Trophoblast cell (in vitro differentiated cells and primary cell): ENCODE measurements around the gene NEMP1.
A peak's percentile ranks its signal among the peaks of the same experiment; 100 is the strongest.

Experiments
- DNase-seq, 2 donors: peaks; one replicate each; pipeline ENCODE4 v3.0.0-alpha.2; 2016
- H2AFZ ChIP-seq: 2 replicates; pipeline ENCODE4 v1.6.1; 2013; ENCODE audit warnings: low read length, moderate library complexity, mild to moderate bottlenecking; ENCODE audit not compliant: insufficient read depth, poor library complexity
- H2AK5ac ChIP-seq: 2 replicates; pipeline ENCODE4 v1.6.1; 2013; ENCODE audit warnings: mild to moderate bottlenecking, low read length
- H2BK120ac ChIP-seq: 2 replicates; pipeline ENCODE4 v1.6.1; 2013; ENCODE audit warnings: low read length, mild to moderate bottlenecking, moderate library complexity; ENCODE audit not compliant: insufficient read depth, poor library complexity
- H2BK12ac ChIP-seq: 2 replicates; pipeline ENCODE4 v1.6.1; 2013; ENCODE audit warnings: mild to moderate bottlenecking, low read length, moderate library complexity
- H2BK5ac ChIP-seq: 2 replicates; pipeline ENCODE4 v1.6.1; 2013; ENCODE audit warnings: low read length, low read depth, moderate library complexity, mild to moderate bottlenecking; ENCODE audit not compliant: poor library complexity
- H3K14ac ChIP-seq: 2 replicates; pipeline ENCODE4 v1.6.1; 2013; ENCODE audit warnings: mild to moderate bottlenecking, low read length
- H3K18ac ChIP-seq: 2 replicates; pipeline ENCODE4 v1.6.1; 2013; ENCODE audit warnings: mild to moderate bottlenecking, low read length
- H3K23ac ChIP-seq: 2 replicates; pipeline ENCODE4 v1.6.1; 2013; ENCODE audit warnings: low read length
- H3K27ac ChIP-seq: 2 replicates; pipeline ENCODE4 v1.5.1; 2013; ENCODE audit warnings: low read depth, mild to moderate bottlenecking, inconsistent platforms, low read length, moderate library complexity
- H3K27me3 ChIP-seq: 2 replicates; pipeline ENCODE4 v1.6.1; 2013; ENCODE audit warnings: inconsistent platforms, mild to moderate bottlenecking, low read length, moderate library complexity; ENCODE audit not compliant: insufficient read depth
- H3K36me3 ChIP-seq, 2 experiments: 1 replicate in 1 of 2; 2 replicates in 1 of 2; pipeline ENCODE4 v1.6.1; 2013; ENCODE audit warnings: low read length in 2 of 2, mild to moderate bottlenecking in 2 of 2, moderate library complexity in 1 of 2; ENCODE audit not compliant: insufficient read depth in 2 of 2, control insufficient read depth in 1 of 2
- H3K4ac ChIP-seq: 2 replicates; pipeline ENCODE4 v1.6.1; 2013; ENCODE audit warnings: low read depth, mild to moderate bottlenecking, low read length, moderate library complexity
- H3K4me1 ChIP-seq, 2 experiments: 1 replicate in 1 of 2; 2 replicates in 1 of 2; pipeline ENCODE4 v1.6.1; 2013; ENCODE audit warnings: low read length in 2 of 2, mild to moderate bottlenecking in 2 of 2, moderate library complexity in 1 of 2; ENCODE audit not compliant: insufficient read depth in 2 of 2, control insufficient read depth in 1 of 2
- H3K4me2 ChIP-seq: 2 replicates; pipeline ENCODE4 v1.6.1; 2013; ENCODE audit warnings: inconsistent platforms, mild to moderate bottlenecking, low read length, moderate library complexity
- H3K4me3 ChIP-seq: 2 replicates; pipeline ENCODE4 v1.5.1; 2013; ENCODE audit warnings: mild to moderate bottlenecking, low read depth, low read length, inconsistent platforms
- H3K79me1 ChIP-seq: one replicate; pipeline ENCODE4 v1.6.1; 2013; ENCODE audit warnings: low read length
- H3K79me2 ChIP-seq: 2 replicates; pipeline ENCODE4 v1.6.1; 2013; ENCODE audit warnings: low read length, mild to moderate bottlenecking; ENCODE audit not compliant: control insufficient read depth, insufficient read depth, poor library complexity
- H3K9ac ChIP-seq: 2 replicates; pipeline ENCODE4 v1.6.1; 2013; ENCODE audit warnings: mild to moderate bottlenecking, low read length
- H3K9me3 ChIP-seq: 2 replicates; pipeline ENCODE4 v1.6.1; 2013; ENCODE audit warnings: low read depth, mild to moderate bottlenecking, control low read depth, inconsistent platforms, low read length; ENCODE audit not compliant: insufficient read depth
- H4K12ac ChIP-seq: 2 replicates; pipeline ENCODE4 v1.6.1; 2013; ENCODE audit warnings: low read depth, mild to moderate bottlenecking, low read length, moderate library complexity
- H4K8ac ChIP-seq: 2 replicates; pipeline ENCODE4 v1.6.1; 2013; ENCODE audit warnings: low read depth, mild to moderate bottlenecking, low read length, moderate library complexity
- H4K91ac ChIP-seq: one replicate; pipeline ENCODE4 v1.6.1; 2013; ENCODE audit warnings: low read depth, mild to moderate bottlenecking, low read length, moderate library complexity
- WGBS: extraction: QIAGEN DNeasy Blood & Tissue Kit; methylation state at CpG from one replicate; pipeline ENCODE4 v1.1.7; 2013; ENCODE audit warnings: missing lambda C conversion rate; ENCODE audit not compliant: insufficient read length, insufficient coverage; ENCODE audit errors: extremely low coverage; 5-methylcytosine and 5-hydroxymethylcytosine counted together

Gene NEMP1

DNA sequence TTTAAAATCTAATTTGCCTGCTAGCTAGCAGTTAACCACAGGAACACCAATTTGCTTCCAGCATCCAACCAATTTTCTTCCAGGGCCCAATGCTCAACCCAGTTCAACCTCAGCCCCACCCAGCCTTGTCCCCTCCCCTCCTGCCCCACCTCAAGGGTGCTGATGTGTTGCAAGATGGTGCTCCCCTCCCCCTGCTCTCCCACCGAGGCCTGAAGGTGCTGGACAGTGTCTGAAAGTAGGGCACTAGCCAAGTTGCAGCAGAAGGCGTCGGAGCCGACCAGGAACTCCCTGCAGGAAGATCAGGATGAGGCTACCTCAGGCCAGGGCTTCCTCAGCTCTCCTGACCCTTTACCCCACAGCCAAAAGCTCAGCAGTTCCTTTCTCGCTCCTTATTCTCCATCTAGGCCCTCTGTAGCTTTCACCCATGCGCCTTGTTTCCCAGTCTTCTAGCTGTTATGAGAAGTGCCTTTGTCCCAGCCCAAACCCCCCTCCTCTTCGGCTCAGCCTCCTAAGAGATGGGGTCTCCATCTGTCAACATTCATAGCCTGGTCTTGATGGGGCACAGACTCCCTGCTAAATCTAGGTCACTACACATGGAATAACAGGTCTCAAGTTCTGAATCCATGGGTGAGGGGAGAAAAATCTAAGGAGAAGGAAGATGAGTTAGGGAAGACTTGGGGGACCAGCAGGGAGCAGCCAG lies 29.0 kb upstream of the NEMP1 start:
- Histone ChIP-seq H4K8ac (no peak overlapping the region), H3K4ac (no peak overlapping the region), H2BK120ac (no peak overlapping the region), H3K4me1 (peaks cover 9% of the 10 kb centered on the region in 2 experiments), H3K79me1 (peaks cover 20% of the 10 kb centered on the region), H3K27me3 (no peaks in the 10 kb centered on the region), H3K9me3 (no peaks in the 10 kb centered on the region), H3K9ac (no peak overlapping the region), H3K79me2 (peaks cover 12% of the 10 kb centered on the region), H3K27ac (no peak overlapping the region), H2AK5ac (no peak overlapping the region), H3K36me3 (peaks cover 39 to 47% of the 10 kb centered on the region in 2 experiments), H2BK5ac (no peak overlapping the region), H4K12ac (no peak overlapping the region), H3K18ac (no peak overlapping the region), H2AFZ (no peak overlapping the region), H3K23ac (no peak overlapping the region), H3K14ac (no peak overlapping the region), H3K4me3 (peak overlapping the region; percentile 32), H3K4me2 (no peak overlapping the region), H4K91ac (no peak overlapping the region), H2BK12ac (no peak overlapping the region)
- no peak for DNase-seq
- no CpG with 5 or more reads among the region's 7 CpGs for WGBS

DNA sequence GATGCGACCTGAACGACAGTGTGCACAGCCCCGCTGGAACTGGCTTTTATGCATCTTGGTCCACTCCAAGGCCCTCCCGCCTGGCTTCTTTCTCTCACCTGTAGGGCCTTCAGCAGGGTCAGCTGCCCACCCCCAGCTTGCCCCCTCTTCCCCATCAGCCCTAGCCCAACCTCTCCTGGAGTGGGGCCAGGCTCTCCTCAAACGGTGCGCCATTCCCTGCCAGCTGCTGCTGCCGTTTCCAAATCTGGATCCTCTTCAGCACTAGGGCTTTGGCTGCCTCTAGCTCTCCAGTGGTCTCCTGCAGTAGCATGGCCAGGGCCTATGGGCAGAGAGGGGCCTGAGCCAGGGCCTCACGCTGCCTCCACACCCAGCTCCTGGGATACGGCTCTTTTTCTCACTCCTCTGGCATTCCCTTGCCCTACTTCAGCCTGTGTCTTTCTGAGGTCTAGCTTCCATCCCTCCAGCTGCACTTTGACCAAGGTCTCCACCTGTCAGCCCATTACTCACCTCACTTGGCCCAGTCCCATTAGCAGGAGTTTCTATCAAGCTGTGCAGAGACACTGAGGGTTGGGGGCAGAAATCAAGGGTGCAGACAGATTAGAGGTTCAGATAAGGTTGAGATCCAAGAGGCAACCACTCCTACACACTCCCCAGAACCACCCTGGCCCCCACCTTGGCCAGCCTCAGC lies 27.6 kb upstream of the NEMP1 start:
- Histone ChIP-seq H3K27ac (no peak overlapping the region), H3K14ac (no peak overlapping the region), H3K18ac (no peak overlapping the region), H4K8ac (no peak overlapping the region), H4K91ac (no peak overlapping the region), H2AK5ac (no peak overlapping the region), H3K23ac (no peak overlapping the region), H3K4ac (no peak overlapping the region), H3K36me3 (peaks cover 47 to 51% of the 10 kb centered on the region in 2 experiments), H2BK5ac (no peak overlapping the region), H3K4me1 (peaks cover 12 to 15% of the 10 kb centered on the region in 2 experiments), H3K9ac (no peak overlapping the region), H3K79me2 (peaks cover 7% of the 10 kb centered on the region), H2BK120ac (no peak overlapping the region), H2BK12ac (no peak overlapping the region), H3K4me2 (no peak overlapping the region), H4K12ac (no peak overlapping the region), H3K9me3 (no peaks in the 10 kb centered on the region), H3K4me3 (no peak overlapping the region), H3K27me3 (no peaks in the 10 kb centered on the region), H3K79me1 (peaks cover 12% of the 10 kb centered on the region), H2AFZ (no peak overlapping the region)
- no peak for DNase-seq
- WGBS = no CpG with 5 or more reads among the region's 9 CpGs

DNA sequence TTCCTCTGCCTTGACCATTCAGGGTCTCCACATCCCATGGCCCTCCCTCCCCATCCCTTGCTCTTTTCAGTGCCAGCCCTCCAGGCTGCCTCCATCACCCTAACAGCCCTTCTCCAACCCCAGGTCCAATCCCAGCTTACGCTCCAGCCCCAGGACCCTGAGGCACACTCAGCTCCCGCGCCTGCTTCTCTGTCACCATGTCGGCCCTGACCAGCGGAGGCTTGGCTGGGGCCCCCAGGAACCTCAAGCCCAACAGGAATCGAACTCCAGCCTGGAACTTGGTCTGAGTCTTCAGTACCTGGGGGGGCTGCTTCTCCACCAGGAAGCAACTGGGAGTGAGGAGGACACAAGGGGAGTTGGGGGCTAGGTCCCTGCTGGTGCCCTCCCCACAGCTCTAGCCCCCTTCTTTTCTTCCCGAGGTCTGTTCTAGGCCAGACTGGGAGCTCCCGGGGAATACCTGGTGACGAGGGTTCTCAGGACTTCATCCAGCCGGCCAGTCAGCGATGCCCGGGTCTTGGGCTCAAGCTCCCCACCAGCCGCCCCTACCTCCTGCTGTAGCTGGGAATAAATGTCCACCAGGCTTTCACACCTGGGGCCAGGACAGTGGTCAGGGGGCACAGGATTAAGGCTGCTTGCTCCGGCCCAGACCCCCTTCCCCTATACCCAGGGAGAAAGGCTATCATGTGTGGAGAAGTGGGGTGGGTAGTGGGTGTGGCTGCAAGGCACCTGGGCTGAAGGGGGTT lies 26.6 kb upstream of the NEMP1 start:
- no peak for DNase-seq
- no peak overlapping the region for H2BK120ac ChIP-seq
- H3K27me3 ChIP-seq = no peaks in the 10 kb centered on the region
- no peak overlapping the region for H2BK12ac ChIP-seq
- no peak overlapping the region for H3K4ac ChIP-seq
- H2AK5ac ChIP-seq = no peak overlapping the region
- no peaks in the 10 kb centered on the region for H3K79me2 ChIP-seq
- no peak overlapping the region for H3K4me3 ChIP-seq
- peaks cover 47 to 53% of the 10 kb centered on the region in 2 experiments for H3K36me3 ChIP-seq
- no peak overlapping the region for H3K14ac ChIP-seq
- no peak overlapping the region for H3K9ac ChIP-seq
- H3K4me1 ChIP-seq = peaks cover 12% of the 10 kb centered on the region in 2 experiments
- H3K18ac ChIP-seq = no peak overlapping the region
- H4K91ac ChIP-seq = no peak overlapping the region
- H2AFZ ChIP-seq = no peak overlapping the region
- no peak overlapping the region for H4K12ac ChIP-seq
- no peak overlapping the region for H3K23ac ChIP-seq
- H3K4me2 ChIP-seq = no peak overlapping the region
- H2BK5ac ChIP-seq = no peak overlapping the region
- no CpG with 5 or more reads among the region's 14 CpGs for WGBS
- H3K79me1 ChIP-seq = peaks cover 2% of the 10 kb centered on the region
- H3K9me3 ChIP-seq = no peaks in the 10 kb centered on the region
- H3K27ac ChIP-seq = no peak overlapping the region
- no peak overlapping the region for H4K8ac ChIP-seq

DNA sequence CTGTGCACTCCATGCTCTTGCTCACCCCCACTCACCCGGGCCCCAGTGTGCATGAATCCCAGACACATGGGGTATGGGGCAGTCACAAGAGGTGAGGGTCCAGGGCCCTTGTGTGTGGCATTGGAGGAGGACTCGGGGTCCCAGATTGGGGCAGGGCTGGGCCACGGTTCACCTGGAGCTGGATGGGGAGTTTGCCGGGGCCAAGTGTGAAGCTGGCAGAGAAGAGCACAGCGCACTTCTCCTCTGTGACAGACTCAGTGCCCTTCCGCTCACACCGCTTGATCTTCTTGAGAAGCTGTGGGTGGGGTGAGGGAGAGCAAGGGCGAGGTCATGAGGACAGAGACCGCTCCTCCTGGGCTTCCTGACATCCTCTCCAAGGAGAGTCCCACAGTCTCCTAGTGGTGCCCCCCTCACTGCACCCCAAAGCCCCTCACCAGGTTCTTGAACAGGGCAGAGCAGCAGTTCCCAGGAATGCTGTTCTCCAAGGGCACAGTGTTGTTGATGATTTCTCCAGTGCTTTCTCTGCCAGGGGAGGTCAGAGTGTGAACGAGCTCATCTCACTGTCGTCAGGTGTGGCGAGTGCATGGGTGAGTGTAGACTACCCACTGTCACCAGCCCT lies 25.8 kb upstream of the NEMP1 start:
- no peak overlapping the region for H3K4me2 ChIP-seq
- H3K14ac ChIP-seq = no peak overlapping the region
- WGBS = no CpG with 5 or more reads among the region's 12 CpGs
- H4K8ac ChIP-seq = no peak overlapping the region
- no peaks in the 10 kb centered on the region for H3K9me3 ChIP-seq
- H3K27ac ChIP-seq = no peak overlapping the region
- H3K4me3 ChIP-seq = no peak overlapping the region
- H4K12ac ChIP-seq = no peak overlapping the region
- no peak overlapping the region for H2BK12ac ChIP-seq
- no peak overlapping the region for H2AFZ ChIP-seq
- H2BK5ac ChIP-seq = no peak overlapping the region
- H2AK5ac ChIP-seq = no peak overlapping the region
- H3K9ac ChIP-seq = no peak overlapping the region
- H3K23ac ChIP-seq = no peak overlapping the region
- H3K36me3 ChIP-seq = peaks cover 54 to 60% of the 10 kb centered on the region in 2 experiments
- H4K91ac ChIP-seq = no peak overlapping the region
- H3K4ac ChIP-seq = no peak overlapping the region
- H3K4me1 ChIP-seq = peaks cover 7 to 8% of the 10 kb centered on the region in 2 experiments
- DNase-seq = no peak
- H3K18ac ChIP-seq = no peak overlapping the region
- no peaks in the 10 kb centered on the region for H3K79me1 ChIP-seq
- H3K79me2 ChIP-seq = no peaks in the 10 kb centered on the region
- no peak overlapping the region for H2BK120ac ChIP-seq
- no peaks in the 10 kb centered on the region for H3K27me3 ChIP-seq
